GM21423 (cell line): ENCODE measurements around the gene INO80.

Source experiments
- ATAC-seq: cut with Tn5 transposase; IDR thresholded peaks from one replicate; pipeline ENCODE4 v1.9.1; 2021; ENCODE audit warnings: mild to moderate bottlenecking, moderate library complexity; ENCODE audit not compliant: unreplicated experiment

INO80 gene

DNA sequence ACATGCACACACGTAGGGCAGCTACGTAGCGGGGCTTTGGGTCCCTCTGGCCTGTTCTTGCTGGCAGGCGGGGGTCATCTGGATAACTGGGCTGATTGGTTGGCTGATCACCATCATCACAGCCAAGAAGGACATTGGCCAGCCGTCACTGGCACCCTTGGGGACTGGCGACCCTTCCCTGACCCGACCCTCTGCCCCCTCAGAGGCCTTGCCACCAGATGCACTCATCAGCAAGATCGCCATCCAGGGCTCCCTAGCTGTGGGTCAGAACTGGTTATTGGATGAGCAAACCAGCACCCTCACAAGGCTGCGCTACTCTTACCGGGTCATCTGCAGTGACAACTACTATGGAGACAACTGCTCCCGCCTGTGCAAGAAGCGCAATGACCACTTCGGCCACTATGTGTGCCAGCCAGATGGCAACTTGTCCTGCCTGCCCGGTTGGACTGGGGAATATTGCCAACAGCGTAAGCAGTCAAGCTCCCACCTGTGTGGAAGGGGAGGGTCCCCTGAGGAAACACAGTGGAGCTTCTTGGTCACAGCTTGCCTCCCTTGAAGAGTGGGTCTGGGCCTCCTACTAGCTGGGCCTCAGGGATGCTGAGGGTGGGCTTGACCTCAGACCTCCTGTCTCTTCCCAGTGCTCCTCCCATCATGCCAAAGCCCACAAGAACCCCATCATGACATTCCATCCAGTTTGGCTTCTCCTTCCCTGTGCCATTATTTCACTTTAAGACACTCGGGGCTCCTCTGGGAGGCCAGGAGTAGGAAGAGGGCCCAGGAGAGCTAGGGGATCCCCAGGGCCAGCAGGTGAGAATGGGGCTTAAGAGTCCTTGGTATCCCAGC, 184.6 kb downstream of the INO80 start:
- ATAC-seq, result no peak

DNA sequence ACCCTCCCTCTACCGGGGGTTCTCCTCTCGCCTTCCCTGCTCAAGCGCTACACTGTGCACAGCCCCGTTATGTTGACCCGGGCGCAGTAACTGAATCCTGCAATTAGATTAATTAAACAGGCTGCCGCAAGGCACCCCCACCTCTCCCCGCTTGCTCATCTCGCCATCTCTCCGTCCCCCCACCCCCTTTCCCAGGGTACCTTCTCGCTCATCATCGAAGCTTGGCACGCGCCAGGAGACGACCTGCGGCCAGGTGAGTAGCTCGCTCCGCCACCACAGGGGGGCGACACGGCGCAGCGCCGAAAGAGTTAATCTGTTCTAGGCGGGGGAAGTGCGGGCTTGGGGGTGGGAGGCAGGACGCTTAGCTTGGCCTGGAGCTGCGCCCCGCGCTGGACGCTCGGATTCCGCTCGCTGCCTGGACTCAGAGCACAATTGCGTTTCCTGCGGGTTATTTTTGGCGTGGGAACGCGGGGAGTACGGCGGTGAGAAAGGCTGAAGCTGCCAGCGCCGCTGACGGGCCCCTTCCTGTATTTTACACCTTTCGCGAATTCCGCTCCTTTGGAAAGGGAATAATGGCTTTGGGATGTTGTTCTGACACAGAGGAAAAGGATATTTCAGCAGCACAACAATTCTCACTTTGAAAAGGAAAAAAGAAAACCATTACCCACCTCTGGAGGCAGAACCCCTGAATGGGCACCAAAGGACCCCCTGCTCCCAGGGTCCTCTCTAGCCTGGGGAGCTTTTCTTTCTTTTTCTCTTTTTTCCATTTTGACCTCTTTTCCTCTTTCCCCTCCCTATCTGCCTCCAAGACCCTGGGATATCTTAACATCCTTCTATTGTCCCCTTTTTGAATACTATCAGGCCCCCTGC, 185.4 kb downstream of the INO80 start:
- no peak for ATAC-seq

DNA sequence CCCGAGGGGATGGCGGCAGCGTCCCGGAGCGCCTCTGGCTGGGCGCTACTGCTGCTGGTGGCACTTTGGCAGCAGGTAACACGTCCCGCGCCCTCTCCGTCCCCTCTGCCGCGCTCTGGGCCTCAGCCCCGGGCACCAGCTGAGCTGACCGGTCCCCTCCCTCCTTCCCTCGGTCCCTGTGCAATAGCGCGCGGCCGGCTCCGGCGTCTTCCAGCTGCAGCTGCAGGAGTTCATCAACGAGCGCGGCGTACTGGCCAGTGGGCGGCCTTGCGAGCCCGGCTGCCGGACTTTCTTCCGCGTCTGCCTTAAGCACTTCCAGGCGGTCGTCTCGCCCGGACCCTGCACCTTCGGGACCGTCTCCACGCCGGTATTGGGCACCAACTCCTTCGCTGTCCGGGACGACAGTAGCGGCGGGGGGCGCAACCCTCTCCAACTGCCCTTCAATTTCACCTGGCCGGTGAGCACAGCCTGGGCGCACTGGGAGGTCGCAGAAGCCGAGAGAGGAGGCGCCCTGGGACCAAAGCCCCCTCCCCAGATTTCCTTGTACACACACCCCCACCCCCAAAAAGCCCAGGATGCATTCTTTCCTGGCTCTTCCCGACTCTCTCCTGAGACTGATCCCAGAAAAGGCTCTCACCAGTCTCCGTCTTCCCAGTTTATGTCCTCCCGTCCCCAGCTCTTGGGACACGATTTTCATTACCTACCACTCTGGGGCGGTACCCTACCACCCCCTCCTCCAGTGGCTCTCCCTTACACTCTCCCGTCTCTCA, 186.2 kb downstream of the INO80 start:
- no peak for ATAC-seq
